Measurements from ENCODE around the gene ELOVL7. TPM values are rescaled to one million over a fixed set of nuclear protein-coding genes. Genes with fewer than 3 reads are reported as not detected.

Gene ELOVL7
- total RNA-seq, 1 experiment from 2014 or later: 2.5 TPM

DNA sequence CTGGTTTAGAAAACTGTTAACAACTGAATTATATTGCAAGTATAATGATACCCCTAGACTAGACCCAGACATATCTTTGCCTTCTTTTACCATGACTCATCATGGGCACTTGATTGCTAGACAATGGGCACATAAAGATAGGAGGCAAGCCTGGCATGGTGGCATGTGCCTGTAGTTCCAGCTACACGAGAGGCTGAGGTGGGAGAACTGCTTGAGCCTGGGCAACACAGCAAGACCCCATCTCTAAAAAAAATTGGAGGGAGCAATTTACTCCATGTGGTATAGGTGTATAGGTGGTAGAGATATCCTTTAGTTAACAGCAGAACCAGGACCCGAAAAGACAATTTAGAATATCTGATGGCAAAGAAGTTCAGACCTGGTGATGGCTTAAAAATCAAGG lies 51.6 kb downstream of the ELOVL7 start:
- H3K23ac ChIP-seq (ENCODE audit: insufficient read length, low read depth, low read length): no peak overlapping the region
- H3T11ph ChIP-seq (ENCODE audit: low read length): no peak overlapping the region
- Mint-ChIP-seq H3K27me3 (ENCODE audit: low read depth) (0 out of 2 replicates have a peak, but pooled peaks cover 2% of the 10 kb centered on the region), H3K4me1 (peaks cover 8 to 19% of the 10 kb centered on the region in 2 experiments), H3K27ac (no peak overlapping the region), H3K9me3 (no peaks in the 10 kb centered on the region), H3K4me3 (no peak overlapping the region), H3K36me3 (ENCODE audit: insufficient read depth in 1 of 3, low read depth in 3 of 3) (peaks cover 0 to 4% (median 0%) of the 10 kb centered on the region in 3 experiments; a peak in 3 of 7 replicates)
- no peak overlapping the region for H4K8ac ChIP-seq (replicated peaks; ENCODE audit: insufficient read length, low read depth, low read length)
- no peaks in the 10 kb centered on the region for H3K79me2 ChIP-seq (ENCODE audit: insufficient read depth, low read length)
- no peak overlapping the region for H3K14ac ChIP-seq (ENCODE audit: insufficient read depth, low read length)
- TF ChIP-seq, protein P1, sequence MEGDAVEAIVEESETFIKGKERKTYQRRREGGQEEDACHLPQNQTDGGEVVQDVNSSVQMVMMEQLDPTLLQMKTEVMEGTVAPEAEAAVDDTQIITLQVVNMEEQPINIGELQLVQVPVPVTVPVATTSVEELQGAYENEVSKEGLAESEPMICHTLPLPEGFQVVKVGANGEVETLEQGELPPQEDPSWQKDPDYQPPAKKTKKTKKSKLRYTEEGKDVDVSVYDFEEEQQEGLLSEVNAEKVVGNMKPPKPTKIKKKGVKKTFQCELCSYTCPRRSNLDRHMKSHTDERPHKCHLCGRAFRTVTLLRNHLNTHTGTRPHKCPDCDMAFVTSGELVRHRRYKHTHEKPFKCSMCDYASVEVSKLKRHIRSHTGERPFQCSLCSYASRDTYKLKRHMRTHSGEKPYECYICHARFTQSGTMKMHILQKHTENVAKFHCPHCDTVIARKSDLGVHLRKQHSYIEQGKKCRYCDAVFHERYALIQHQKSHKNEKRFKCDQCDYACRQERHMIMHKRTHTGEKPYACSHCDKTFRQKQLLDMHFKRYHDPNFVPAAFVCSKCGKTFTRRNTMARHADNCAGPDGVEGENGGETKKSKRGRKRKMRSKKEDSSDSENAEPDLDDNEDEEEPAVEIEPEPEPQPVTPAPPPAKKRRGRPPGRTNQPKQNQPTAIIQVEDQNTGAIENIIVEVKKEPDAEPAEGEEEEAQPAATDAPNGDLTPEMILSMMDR (conservative IDR thresholded peaks at IDR 0.05): no peak
- no peaks in the 10 kb centered on the region for H4K20me1 ChIP-seq (ENCODE audit: control insufficient read depth, insufficient read depth, insufficient read length)
- no peak for DNase-seq
- H2AK5ac ChIP-seq (ENCODE audit: insufficient read length, low read length): no peak overlapping the region
- no peak overlapping the region for H4K91ac ChIP-seq (ENCODE audit: insufficient read length, low read depth, low read length)
- H2BK5ac ChIP-seq (ENCODE audit: insufficient read length, low read length): no peak overlapping the region
- H3K9ac ChIP-seq (ENCODE audit: extremely low read depth, insufficient read length, low read length): no peak overlapping the region
- no peaks in the 10 kb centered on the region for H3K27me3 ChIP-seq (ENCODE audit: insufficient read depth, low read length)
- no CpG with 5 or more reads among the region's 2 CpGs for WGBS (ENCODE audit: extremely low coverage, insufficient read length, low lambda C conversion rate)
- no peaks in the 10 kb centered on the region for H3K23me2 ChIP-seq (ENCODE audit: insufficient read length, low read depth, low read length, poor library complexity, severe bottlenecking)
- H2BK15ac ChIP-seq (ENCODE audit: low read depth, low read length): no peak overlapping the region
- H3K27ac ChIP-seq (ENCODE audit: insufficient read length, low read depth, low read length): no peak overlapping the region
- no peak overlapping the region for H4K5ac ChIP-seq (ENCODE audit: insufficient read length, low read depth, low read length)
- H3K56ac ChIP-seq (ENCODE audit: insufficient read length, low read depth, low read length): no peak overlapping the region
- no peak overlapping the region for H3K4me2 ChIP-seq (ENCODE audit: insufficient read depth, insufficient read length, low read length)
- H2BK120ac ChIP-seq (ENCODE audit: low read depth, low read length, poor library complexity, severe bottlenecking): no peak overlapping the region
- H2BK12ac ChIP-seq (ENCODE audit: insufficient read length, low read depth, low read length): no peak overlapping the region
- peaks cover 3% of the 10 kb centered on the region; the same call in 1 of the 2 replicates for H3K4me1 ChIP-seq (ENCODE audit: insufficient read depth, low read length)
- no peaks in the 10 kb centered on the region for H3K9me3 ChIP-seq (ENCODE audit: control insufficient read depth, low read depth, low read length)
- no peaks in the 10 kb centered on the region for H3K79me1 ChIP-seq (ENCODE audit: insufficient read depth, low read depth, low read length, poor library complexity, severe bottlenecking)
- no peak overlapping the region for H2BK20ac ChIP-seq (ENCODE audit: low read depth, low read length, poor library complexity, severe bottlenecking)
- no peak overlapping the region for H2AFZ ChIP-seq (ENCODE audit: low read length)
- no peak overlapping the region for H3K4ac ChIP-seq (ENCODE audit: low read depth, low read length)
- H3K18ac ChIP-seq (ENCODE audit: insufficient read length, low read depth, low read length): no peak overlapping the region
